ENCODE measurements around the gene SLC10A7. TPM values are rescaled to one million over a fixed set of nuclear protein-coding genes. Genes with fewer than 3 reads are reported as not detected.
"Not testable (repeated sequence)": the region's sequence is repeated elsewhere in the genome, so short reads cannot be mapped to it uniquely, and the experiment has no call there.

SLC10A7 gene
- total and polyA plus RNA-seq, 10 of the 15 experiments (the other 5 are each of a cell fraction or from before 2014, with no cell fraction given): 4.6 to 23.7 (median 15.6) TPM

GRCh38 chr4:146359771-146360170, 162.0 kb downstream of the SLC10A7 start (continued):
- TF ChIP-seq, protein P1, sequence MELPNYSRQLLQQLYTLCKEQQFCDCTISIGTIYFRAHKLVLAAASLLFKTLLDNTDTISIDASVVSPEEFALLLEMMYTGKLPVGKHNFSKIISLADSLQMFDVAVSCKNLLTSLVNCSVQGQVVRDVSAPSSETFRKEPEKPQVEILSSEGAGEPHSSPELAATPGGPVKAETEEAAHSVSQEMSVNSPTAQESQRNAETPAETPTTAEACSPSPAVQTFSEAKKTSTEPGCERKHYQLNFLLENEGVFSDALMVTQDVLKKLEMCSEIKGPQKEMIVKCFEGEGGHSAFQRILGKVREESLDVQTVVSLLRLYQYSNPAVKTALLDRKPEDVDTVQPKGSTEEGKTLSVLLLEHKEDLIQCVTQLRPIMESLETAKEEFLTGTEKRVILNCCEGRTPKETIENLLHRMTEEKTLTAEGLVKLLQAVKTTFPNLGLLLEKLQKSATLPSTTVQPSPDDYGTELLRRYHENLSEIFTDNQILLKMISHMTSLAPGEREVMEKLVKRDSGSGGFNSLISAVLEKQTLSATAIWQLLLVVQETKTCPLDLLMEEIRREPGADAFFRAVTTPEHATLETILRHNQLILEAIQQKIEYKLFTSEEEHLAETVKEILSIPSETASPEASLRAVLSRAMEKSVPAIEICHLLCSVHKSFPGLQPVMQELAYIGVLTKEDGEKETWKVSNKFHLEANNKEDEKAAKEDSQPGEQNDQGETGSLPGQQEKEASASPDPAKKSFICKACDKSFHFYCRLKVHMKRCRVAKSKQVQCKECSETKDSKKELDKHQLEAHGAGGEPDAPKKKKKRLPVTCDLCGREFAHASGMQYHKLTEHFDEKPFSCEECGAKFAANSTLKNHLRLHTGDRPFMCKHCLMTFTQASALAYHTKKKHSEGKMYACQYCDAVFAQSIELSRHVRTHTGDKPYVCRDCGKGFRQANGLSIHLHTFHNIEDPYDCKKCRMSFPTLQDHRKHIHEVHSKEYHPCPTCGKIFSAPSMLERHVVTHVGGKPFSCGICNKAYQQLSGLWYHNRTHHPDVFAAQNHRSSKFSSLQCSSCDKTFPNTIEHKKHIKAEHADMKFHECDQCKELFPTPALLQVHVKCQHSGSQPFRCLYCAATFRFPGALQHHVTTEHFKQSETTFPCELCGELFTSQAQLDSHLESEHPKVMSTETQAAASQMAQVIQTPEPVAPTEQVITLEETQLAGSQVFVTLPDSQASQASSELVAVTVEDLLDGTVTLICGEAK (IDR thresholded peaks at IDR 0.05; ENCODE audit: borderline replicate concordance): no peak
- TF ChIP-seq LARP7 (IDR thresholded peaks at IDR 0.05): no peak
- TF ChIP-seq, protein P2, sequence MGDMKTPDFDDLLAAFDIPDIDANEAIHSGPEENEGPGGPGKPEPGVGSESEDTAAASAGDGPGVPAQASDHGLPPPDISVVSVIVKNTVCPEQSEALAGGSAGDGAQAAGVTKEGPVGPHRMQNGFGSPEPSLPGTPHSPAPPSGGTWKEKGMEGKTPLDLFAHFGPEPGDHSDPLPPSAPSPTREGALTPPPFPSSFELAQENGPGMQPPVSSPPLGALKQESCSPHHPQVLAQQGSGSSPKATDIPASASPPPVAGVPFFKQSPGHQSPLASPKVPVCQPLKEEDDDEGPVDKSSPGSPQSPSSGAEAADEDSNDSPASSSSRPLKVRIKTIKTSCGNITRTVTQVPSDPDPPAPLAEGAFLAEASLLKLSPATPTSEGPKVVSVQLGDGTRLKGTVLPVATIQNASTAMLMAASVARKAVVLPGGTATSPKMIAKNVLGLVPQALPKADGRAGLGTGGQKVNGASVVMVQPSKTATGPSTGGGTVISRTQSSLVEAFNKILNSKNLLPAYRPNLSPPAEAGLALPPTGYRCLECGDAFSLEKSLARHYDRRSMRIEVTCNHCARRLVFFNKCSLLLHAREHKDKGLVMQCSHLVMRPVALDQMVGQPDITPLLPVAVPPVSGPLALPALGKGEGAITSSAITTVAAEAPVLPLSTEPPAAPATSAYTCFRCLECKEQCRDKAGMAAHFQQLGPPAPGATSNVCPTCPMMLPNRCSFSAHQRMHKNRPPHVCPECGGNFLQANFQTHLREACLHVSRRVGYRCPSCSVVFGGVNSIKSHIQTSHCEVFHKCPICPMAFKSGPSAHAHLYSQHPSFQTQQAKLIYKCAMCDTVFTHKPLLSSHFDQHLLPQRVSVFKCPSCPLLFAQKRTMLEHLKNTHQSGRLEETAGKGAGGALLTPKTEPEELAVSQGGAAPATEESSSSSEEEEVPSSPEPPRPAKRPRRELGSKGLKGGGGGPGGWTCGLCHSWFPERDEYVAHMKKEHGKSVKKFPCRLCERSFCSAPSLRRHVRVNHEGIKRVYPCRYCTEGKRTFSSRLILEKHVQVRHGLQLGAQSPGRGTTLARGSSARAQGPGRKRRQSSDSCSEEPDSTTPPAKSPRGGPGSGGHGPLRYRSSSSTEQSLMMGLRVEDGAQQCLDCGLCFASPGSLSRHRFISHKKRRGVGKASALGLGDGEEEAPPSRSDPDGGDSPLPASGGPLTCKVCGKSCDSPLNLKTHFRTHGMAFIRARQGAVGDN (IDR thresholded peaks at IDR 0.05): no peak
- TF ChIP-seq CEBPZ (IDR thresholded peaks at IDR 0.05; ENCODE audit: low read depth, low read length): no peak
- TF ChIP-seq ZZZ3 (IDR thresholded peaks at IDR 0.05; ENCODE audit: control insufficient read depth, insufficient read length, low read depth): no peak
- no peak for TF ChIP-seq USF2 (IDR thresholded peaks at IDR 0.05; ENCODE audit: borderline replicate concordance, low read depth, low read length)
- TF ChIP-seq, protein P3, sequence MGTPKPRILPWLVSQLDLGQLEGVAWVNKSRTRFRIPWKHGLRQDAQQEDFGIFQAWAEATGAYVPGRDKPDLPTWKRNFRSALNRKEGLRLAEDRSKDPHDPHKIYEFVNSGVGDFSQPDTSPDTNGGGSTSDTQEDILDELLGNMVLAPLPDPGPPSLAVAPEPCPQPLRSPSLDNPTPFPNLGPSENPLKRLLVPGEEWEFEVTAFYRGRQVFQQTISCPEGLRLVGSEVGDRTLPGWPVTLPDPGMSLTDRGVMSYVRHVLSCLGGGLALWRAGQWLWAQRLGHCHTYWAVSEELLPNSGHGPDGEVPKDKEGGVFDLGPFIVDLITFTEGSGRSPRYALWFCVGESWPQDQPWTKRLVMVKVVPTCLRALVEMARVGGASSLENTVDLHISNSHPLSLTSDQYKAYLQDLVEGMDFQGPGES (IDR thresholded peaks at IDR 0.05): no peak
- TF ChIP-seq FOXK2 (IDR thresholded peaks at IDR 0.05): no peak
- TF ChIP-seq ZBED1 (IDR thresholded peaks at IDR 0.05; ENCODE audit: borderline replicate concordance): no peak

DNA sequence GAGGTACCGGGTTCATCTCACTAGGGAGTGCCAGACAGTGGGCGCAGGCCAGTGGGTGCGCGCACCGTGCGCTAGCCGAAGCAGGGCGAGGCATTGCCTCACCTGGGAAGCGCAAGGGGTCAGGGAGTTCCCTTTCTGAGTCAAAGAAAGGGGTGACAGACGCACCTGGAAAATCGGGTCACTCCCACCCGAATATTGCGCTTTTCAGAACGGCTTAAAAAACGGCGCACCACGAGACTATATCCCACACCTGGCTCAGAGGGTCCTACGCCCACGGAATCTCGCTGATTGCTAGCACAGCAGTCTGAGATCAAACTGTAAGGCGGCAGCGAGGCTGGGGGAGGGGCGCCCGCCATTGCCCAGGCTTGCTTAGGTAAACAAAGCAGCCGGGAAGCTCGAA, 171.6 kb downstream of the SLC10A7 start:
- H3K9me3 ChIP-seq (replicated peaks; ENCODE audit: control insufficient read depth, insufficient read depth, low read length); H4K20me1 ChIP-seq (ENCODE audit: control insufficient read depth, insufficient read depth); SMC1A ChIA-PET (ENCODE audit: uncharacterized antibody, unreplicated experiment); ATAC-seq; H3K79me2 ChIP-seq (ENCODE audit: control insufficient read depth, insufficient read depth, low read length); in situ Hi-C loops (cut with MboI); CTCF ChIA-PET; H3K27me3 ChIP-seq (replicated peaks in 1 of 2; ENCODE audit: control insufficient read depth in 2 of 2, insufficient read depth in 2 of 2, low read length in 1 of 2); H2AFZ ChIP-seq (ENCODE audit: control insufficient read depth, low read depth, low read length); H3K4me3 ChIP-seq; intact Hi-C loops (cut with micrococcal nuclease; ENCODE audit: unreplicated experiment); POLR2A ChIA-PET; H3K27ac ChIP-seq (ENCODE audit: control insufficient read depth, insufficient read depth); H3K9ac ChIP-seq (ENCODE audit: control insufficient read depth, insufficient read depth, low read length); DNase-seq (ENCODE audit: low read depth, low spot score); RAD21 ChIA-PET (ENCODE audit: unreplicated experiment); H3K4me2 ChIP-seq (ENCODE audit: control insufficient read depth, insufficient read depth); FAIRE-seq; BruUV-seq (replicated peaks); H3K4me1 ChIP-seq (ENCODE audit: control insufficient read depth, insufficient read depth, low read length); H3K36me3 ChIP-seq (ENCODE audit: control insufficient read depth in 2 of 2, insufficient read depth in 2 of 2, low read length in 1 of 2): not testable (repeated sequence)
- 100% methylated on average over 3 of the region's 26 CpGs for WGBS (ENCODE audit: insufficient coverage, insufficient replicate concordance, low lambda C conversion rate, missing lambda C conversion rate)
